HG03066 (cell line): ENCODE data around the gene AKR1B1.
A peak's percentile ranks its signal among the peaks of the same experiment; 100 is the strongest.
"Not testable (repeated sequence)": the region's sequence is repeated elsewhere in the genome, so short reads cannot be mapped to it uniquely, and the experiment has no call there.

Experiments used
- ATAC-seq: cut with Tn5 transposase; IDR thresholded peaks from one replicate; pipeline ENCODE4 v1.9.1; 2021; ENCODE audit warnings: low read depth; ENCODE audit not compliant: unreplicated experiment

AKR1B1 gene

DNA sequence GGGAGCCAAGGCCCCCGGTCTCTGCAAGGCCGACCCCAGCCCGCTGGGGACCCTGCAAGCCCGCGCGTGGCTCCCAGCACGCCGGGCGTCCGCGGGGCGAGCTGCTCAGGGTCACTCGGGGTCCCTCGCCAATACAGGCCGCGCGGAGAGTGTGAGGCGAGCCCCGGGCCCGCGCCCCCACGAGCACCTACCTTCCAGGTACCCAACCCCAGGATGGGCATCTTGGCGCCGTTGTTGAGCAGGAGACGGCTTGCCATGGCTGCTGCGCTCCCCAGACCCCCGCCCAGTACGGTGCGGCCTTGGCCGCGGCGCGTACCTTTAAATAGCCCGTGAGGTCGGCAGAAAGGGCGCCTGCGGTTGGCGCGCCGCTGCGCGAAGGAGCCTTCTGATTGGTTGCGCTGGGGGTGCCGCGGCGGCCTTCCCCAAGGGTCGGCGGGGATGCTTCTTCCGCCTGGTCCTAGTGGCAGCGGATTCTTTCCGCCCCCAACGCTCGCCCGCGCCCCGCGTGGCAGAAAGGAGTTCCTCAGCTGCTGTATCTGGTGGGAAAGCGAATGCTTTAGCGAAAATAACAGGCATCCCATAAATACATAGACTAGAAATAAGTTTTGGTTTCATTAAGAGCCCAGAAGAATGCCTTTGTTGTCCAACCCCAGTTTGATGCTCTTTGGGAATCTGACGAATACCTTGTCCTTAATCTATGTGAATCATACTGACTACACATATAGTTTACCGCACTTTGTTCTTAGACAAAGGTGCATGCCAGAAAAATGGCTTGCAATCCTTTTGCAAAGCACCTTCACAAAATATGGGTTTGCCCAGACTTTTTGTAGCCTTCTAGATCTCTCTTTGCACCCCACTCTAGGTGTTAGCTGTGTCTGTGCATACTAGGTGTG, at the start of gene AKR1B1:
TSS of gene AKR1B1 (minus strand) at position 295 of the 893 bp plus-strand sequence. CDS start at position 257, 38 bp downstream.
- peak; percentile 91 for ATAC-seq

GRCh38 chr7:134505856-134506255, 47.0 kb upstream of the AKR1B1 start:
- no peak for ATAC-seq

GRCh38 chr7:134504660-134505164, 45.8 kb upstream of the AKR1B1 start:
- ATAC-seq, result no peak

DNA sequence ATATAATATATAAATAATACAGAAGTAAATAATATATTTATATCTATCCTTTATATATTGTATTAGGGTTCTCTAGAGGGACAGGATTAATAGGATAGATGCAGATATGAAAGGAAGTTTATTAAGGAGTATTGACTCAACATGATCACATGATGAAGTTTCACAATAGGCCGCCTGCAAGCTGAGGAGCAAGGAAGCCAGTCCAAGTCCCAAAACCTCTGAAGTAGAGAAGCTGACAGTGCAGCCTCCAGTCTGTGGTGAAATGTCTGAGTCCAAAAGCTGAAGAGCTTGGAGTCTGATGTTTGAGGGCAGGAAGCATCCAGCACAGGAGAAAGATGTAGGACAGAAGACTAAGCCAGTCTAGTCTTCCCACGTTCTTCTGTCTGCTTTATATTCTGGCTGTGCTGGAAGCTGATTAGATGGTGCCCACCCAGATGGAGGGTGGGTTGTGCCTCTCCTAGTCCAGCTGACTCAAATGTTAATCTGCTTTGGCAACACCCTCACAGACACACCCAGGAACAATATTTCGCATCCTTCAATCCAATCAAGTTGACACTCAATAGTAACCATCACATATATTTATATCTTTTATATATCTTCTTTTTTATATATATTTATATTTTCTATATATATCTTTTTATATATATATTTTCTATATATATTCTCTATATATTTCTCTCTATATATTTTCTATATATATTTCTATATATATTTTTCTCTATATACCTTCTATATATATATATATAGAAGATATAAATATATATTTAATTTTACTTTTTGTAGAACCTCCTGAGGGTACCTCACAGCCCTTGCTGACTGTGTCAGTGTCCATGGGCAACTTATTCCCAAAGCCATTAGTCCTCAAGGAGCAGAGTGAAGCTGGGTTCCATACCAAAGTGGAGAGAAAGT, 43.8 kb upstream of the AKR1B1 start:
- ATAC-seq, result no peak

- no peak for ATAC-seq
Observed at GRCh38 chr7:134500982-134501381, 42.1 kb upstream of the AKR1B1 start.

- ATAC-seq, result no peak
Observed at GRCh38 chr7:134500406-134500805, 41.5 kb upstream of the AKR1B1 start.

DNA sequence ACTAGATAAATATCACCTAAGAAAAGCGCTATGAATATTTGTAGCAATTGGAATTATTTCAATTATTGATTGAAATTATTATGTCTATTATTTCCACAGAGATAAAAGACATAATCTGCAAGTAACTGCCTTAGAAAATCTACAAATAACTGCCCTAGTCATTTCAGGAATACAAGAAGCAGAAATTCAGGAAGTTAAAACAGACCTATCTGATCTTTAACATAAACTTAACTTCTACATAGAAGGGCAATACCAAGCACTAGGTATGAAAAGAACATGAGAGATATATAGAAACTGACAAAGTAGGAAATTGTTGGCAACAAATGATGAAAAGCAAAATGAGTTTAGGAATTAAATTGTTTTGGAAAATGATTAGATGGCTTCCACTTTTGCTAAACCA, 36.6 kb upstream of the AKR1B1 start:
- ATAC-seq, result no peak

DNA sequence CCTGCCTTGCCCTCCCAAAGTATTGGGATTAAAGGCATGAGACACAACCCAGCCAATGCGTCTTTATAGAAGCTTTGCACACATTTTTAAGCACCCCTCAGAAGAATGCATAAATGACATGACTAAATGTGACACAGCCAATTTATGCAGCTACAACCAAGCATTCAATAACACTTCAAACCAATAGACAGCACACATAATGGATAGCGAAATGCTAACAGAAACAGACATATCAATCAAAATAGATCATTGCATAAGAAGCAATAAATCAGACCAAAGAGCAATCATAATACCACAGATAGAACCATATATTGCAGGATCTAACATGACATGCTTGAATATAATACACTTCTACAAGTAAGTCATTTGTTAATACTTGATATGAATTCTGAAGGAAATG, 34.2 kb upstream of the AKR1B1 start:
- ATAC-seq, result no peak

DNA sequence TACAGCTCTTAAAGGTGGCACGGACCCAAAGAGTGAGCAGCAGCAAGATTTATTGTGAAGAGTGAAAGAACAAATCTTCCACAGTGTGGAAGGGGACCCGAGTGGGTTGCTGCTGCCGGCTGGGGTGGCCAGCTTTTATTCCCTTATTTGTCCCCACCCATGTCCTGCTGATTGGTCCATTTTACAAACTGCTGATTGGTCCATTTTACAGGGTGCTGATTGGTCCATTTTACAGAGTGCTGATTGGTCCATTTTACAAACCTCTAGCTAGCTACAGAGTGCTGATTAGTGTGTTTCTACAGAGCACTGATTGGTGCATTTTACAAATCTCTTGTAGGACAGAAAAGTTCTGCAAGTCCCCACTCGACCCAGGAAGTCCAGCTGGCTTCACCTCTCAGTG, 28.8 kb upstream of the AKR1B1 start:
- not testable (repeated sequence) for ATAC-seq

GRCh38 chr7:134485203-134485602, 26.3 kb upstream of the AKR1B1 start:
- no peak for ATAC-seq

- ATAC-seq, result no peak
Observed at GRCh38 chr7:134483296-134483695, 24.4 kb upstream of the AKR1B1 start.

GRCh38 chr7:134482858-134483257, 24.0 kb upstream of the AKR1B1 start:
- no peak for ATAC-seq

- no peak for ATAC-seq
Observed at GRCh38 chr7:134481167-134481566, 22.3 kb upstream of the AKR1B1 start.

DNA sequence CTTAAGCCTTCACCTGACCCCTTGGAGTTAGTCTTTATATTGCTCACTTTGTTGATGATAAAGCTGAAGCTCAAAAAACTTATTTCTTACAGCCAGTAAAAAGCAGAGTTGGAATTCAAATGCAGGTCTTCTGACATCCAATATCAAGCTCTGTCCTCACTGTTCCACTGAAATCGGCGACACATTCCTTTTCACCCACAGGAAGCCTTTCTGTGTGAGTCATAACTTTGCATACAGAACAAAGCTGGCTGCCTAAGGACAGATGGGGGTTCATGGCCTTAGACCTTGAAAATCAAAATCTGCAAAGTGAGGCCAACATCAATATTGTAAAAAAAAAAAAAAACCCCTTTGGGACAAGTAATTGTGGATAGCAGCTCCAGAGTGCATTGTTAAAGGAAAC, 21.8 kb upstream of the AKR1B1 start:
- no peak for ATAC-seq

- ATAC-seq, result no peak
Observed at GRCh38 chr7:134480202-134480601, 21.3 kb upstream of the AKR1B1 start.

DNA sequence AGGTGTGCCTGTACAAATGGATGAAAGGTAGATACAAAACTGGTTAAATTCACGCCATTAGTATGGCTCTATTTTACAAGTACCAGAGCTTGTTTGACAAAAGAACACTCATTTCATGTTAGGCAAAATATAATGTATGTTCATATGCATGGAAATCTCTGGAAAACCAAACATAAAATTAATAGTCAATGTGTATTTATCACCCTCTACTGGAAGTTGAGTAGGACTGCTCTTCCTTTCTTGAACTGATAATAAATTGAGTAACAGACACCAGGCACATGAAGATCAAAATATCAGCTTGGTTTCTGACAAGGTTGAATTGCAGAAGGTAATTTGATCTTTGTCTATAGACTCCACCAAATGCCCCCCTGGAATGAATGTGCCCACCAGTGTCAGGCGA, 19.8 kb upstream of the AKR1B1 start:
- ATAC-seq, result no peak

GRCh38 chr7:134477954-134478353, 19.1 kb upstream of the AKR1B1 start:
- ATAC-seq, result no peak

DNA sequence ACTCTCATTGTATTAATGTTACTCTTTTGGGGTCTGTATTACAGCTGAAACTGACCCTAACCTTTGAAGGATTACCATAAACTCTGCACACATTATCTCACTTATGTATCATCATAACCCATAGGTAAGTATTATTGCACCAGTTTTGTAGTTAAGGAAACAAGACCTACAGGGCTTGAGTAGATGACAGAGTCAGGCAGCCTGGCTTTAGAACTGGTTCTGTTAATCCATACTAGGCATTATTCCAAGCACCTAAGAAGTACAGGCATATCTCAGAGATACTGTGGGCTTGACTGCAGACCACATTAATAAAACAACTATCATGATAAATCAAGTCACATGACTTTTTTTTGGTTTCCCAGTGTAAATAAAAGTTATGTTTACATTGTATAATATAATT, 17.1 kb upstream of the AKR1B1 start:
- ATAC-seq, result no peak

- no peak for ATAC-seq
Observed at GRCh38 chr7:134474828-134475227, 15.9 kb upstream of the AKR1B1 start.

- no peak for ATAC-seq
Observed at GRCh38 chr7:134473861-134474291, 15.0 kb upstream of the AKR1B1 start.

GRCh38 chr7:134472572-134473244, 13.8 kb upstream of the AKR1B1 start:
- no peak for ATAC-seq
